ENCODE measurements around the gene SLC35F1.

- no peak for TF ChIP-seq YY1 (IDR thresholded peaks at IDR 0.05)
- TF ChIP-seq TAF1 (conservative IDR thresholded peaks at IDR 0.05): no peak
- no peak for TF ChIP-seq CTCF (IDR thresholded peaks at IDR 0.05; ENCODE audit: low read depth, low read length, missing input control)
- no peak for TF ChIP-seq HNF4G (IDR thresholded peaks at IDR 0.05)
- TF ChIP-seq MAX (IDR thresholded peaks at IDR 0.05): no peak
- no peak for TF ChIP-seq GABPA (IDR thresholded peaks at IDR 0.05 in 1 of 2, conservative IDR thresholded peaks at IDR 0.05 in 1 of 2)
- TF ChIP-seq FOXA1 (IDR thresholded peaks at IDR 0.05): no peak
- TF ChIP-seq RAD21 (IDR thresholded peaks at IDR 0.05): no peak
- TF ChIP-seq SP1 (IDR thresholded peaks at IDR 0.05): no peak
- TF ChIP-seq ATF3 (IDR thresholded peaks at IDR 0.05): no peak
These were observed 51.5 kb downstream of the SLC35F1 start for GRCh38 chr6:117958536-117958935.

Data from liver (tissue), 3 donors.